ENCODE measurements around the gene ZSCAN2.

DNA sequence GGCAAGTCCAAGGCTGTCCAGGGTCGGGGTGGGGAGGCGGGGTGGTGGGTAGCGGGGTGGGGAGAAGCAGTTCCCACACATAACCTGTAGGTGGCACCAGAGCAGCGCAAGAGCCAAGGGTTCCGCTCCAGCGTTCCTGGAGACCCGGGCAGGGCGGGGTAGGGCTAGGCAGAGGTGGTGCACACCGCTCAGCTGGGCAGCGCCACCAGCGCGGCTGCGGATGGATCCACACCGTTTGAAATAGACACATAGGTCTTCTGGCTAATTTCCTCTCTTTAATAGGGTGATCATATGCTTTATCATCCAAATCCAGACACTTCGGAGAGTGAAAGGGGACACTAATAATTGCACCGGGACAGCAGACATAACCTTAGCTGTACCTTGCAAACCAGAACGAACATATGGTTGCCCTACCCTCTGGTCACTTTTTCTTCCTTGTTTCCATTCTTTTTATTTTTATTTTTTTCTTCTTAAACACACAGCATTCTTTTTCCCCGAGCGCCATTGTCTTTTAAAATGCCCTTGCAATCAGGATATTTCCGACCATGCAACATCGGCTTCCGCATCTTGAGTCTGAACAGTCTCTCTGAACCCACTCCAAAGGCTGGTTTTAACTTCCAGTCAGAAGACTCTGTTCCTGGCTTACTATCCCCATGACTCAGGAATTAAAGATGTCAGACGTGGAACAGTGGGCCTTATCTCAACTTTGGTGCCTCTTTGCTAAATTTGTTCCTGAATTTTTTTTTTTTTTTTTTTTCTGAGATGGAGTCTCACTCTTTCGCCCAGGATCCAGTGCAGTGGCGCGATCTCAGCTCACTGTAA lies 12.5 kb upstream of the ZSCAN2 start:
- TF ChIP-seq, protein P1, sequence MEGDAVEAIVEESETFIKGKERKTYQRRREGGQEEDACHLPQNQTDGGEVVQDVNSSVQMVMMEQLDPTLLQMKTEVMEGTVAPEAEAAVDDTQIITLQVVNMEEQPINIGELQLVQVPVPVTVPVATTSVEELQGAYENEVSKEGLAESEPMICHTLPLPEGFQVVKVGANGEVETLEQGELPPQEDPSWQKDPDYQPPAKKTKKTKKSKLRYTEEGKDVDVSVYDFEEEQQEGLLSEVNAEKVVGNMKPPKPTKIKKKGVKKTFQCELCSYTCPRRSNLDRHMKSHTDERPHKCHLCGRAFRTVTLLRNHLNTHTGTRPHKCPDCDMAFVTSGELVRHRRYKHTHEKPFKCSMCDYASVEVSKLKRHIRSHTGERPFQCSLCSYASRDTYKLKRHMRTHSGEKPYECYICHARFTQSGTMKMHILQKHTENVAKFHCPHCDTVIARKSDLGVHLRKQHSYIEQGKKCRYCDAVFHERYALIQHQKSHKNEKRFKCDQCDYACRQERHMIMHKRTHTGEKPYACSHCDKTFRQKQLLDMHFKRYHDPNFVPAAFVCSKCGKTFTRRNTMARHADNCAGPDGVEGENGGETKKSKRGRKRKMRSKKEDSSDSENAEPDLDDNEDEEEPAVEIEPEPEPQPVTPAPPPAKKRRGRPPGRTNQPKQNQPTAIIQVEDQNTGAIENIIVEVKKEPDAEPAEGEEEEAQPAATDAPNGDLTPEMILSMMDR (IDR thresholded peaks at IDR 0.05), result peak; percentile 58 to 97 (median 82)
- TF ChIP-seq POLR2AphosphoS5 (IDR thresholded peaks at IDR 0.05) (no peak), POLR2A (IDR thresholded peaks at IDR 0.05) (no peak)

Data from upper lobe of left lung (tissue), 4 donors.